HL-60 (cell line): ENCODE data around the gene RIBC2.
"Not testable (repeated sequence)": the region's sequence is repeated elsewhere in the genome, so short reads cannot be mapped to it uniquely, and the experiment has no call there.

Experiments used
- CTCF ChIP-seq: IDR thresholded peaks from one replicate; pipeline ENCODE4 v1.5.1; 2011; ENCODE audit warnings: low read length, control low read depth, inconsistent platforms; ENCODE audit not compliant: insufficient read depth
- GABPA ChIP-seq: IDR thresholded peaks from 2 replicates; pipeline ENCODE4 v1.6.1; 2012; ENCODE audit warnings: low read depth
- POLR2AphosphoS5 ChIP-seq: IDR thresholded peaks from 2 replicates; pipeline ENCODE4 v1.6.1; 2012; ENCODE audit warnings: low read depth
- REST ChIP-seq: IDR thresholded peaks from 2 replicates; pipeline ENCODE4 v1.6.1; 2012; ENCODE audit warnings: low read depth; ENCODE audit not compliant: insufficient replicate concordance

DNA sequence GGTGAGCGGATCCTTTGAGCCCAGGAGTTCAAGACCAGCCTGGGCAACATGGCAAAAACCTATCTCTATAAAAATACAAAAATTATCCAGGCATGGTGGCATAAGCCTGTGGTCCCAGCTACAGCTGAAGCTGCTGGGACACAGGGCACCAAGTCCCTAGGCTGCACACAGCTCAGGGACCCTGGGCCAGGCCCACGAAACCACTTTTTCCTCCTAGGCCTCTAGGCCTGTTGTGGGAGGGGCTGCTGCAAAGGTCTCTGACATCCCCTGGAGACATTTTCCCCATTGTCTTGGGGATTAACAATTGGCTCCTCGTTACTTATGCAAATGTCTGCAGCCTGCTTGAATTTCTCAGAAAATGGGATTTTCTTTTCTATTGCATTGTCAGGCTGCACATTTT is 50.2 kb downstream of the RIBC2 start:
- not testable (repeated sequence) for TF ChIP-seq POLR2AphosphoS5, CTCF, REST, GABPA
